ENCODE results near the gene CAMKK1.
"Not testable (repeated sequence)": the region's sequence is repeated elsewhere in the genome, so short reads cannot be mapped to it uniquely, and the experiment has no call there.

The CAMKK1 gene

GRCh38 chr17:3844556-3844955, 48.3 kb downstream of the CAMKK1 start:
- DNase-seq, result not testable (repeated sequence)

DNA sequence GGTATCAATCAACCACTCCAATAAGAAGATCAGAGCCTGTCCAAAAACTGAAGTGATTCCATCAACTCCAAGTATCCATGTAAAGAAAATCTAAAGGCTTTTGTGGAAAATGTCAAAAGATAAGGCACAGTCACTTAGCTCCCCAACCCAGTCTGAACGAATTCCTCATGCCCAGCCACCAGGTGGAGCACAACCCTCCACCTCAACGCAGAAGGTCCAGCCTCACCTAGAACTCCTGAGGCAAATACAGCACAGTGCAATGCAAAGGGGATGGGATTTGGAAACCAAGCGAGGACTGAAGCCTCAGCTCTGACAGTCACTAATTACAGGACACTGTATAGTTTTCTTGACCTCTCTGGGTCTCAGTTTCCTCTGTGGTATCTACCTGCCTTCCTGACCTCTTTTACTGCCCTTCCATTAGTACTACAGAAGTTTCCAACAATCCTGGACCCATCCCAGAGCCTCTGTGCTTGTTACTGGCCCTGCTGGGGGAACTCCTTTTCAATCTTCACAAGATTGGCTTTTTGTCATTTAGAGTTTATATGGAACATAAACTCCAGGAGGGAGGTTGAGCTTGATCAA, 48.8 kb downstream of the CAMKK1 start:
- peak; percentile 15 for DNase-seq

DNA sequence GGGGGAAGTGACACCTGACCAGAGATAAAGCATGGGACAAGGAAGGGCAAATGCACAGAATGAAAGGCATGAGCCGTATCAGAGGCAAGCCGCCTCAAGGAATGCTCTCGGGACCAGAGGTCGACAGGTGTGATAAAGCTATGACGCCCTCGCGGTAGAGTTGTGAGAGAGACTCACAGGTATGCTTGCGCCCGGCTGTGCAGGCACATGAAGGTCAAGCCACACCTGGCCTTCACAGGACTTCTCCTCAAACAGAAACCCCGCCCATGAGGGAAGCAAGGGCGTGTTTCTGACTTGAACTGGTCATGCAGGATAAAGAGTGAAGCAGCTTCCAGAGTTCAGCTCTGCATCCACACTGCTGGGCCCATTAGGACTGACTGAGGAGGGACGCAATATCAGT, 54.6 kb downstream of the CAMKK1 start:
- DNase-seq, result no peak

GRCh38 chr17:3836551-3836950, 56.3 kb downstream of the CAMKK1 start:
- no peak for DNase-seq

GRCh38 chr17:3835410-3836229, 57.2 kb downstream of the CAMKK1 start:
- no peak for DNase-seq

DNA sequence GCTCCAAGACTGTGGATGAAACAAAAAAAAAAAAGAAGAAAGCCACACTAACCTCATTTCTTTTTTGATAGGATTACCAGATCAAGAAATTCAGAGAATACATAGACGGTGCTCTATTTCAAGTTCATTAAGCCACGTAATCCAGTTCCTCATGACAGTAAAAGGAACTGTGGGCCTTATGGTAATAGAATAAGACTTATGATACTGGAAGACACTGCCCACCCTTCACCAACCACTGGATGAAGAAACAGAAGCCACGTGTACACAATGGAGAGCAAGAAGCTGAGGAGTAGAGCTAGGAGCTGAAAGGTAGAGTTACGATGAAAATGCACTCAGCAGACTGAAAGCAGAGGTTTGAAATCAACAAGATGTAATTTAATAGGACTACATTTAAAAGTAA, 58.0 kb downstream of the CAMKK1 start:
- no peak for DNase-seq

- DNase-seq, result no peak
These were observed 64.0 kb downstream of the CAMKK1 start for GRCh38 chr17:3828852-3829232.

DNA sequence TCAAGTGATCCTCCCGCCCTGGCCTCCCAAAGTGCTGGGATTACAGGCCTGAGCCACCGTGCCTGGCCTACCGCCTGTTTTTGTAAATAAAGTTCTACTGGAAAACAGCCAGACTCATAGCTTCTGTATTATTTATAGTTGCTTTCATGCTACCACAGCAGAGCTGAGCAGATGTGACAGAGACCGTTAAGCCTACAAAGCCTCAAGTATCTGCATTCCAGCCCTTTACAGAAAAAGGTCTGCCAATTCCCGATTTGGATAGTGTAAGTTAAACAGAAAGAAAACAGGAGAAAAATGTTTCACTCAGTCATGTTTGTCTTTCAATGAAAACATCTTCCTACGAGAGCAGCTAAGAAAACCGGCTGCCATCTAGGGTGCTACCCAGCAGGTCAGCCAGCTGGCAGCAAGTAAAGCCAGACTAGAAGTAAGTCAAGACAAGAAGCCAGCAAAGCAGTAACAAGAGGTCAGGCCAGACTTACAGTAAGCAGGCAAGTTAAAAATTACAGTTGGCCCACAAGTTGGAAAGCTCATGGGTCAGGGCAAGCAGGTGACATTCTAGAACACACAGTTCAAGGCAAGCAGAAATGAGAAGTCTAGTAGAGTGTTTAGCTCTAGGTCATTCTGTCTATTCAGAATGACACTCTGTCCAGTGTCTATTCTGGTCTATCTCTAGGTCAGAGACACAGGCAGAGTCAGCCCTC, 64.6 kb downstream of the CAMKK1 start:
- DNase-seq, result no peak

- DNase-seq, result no peak
These were observed 65.6 kb downstream of the CAMKK1 start for GRCh38 chr17:3827124-3827773.

GRCh38 chr17:3826191-3826590, 66.7 kb downstream of the CAMKK1 start:
- DNase-seq, result no peak

DNA sequence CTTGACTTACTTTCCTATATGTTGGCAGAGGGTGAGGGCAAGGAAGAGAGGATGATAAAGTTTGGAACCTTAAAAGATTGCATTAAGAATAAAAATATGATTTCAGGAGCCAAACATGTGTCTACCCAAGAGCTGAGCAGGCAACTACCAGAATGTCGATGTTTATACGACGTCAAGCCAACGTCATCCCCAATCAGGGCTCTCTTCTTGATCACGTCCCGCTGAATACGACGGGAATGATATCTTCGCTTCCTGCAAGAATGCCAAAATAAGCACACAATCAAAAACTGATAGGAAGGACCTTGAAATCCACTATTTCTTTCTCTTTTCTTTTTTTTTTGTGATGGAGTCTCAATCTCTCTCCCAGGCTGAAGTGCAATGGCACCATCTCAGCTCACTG, 71.8 kb downstream of the CAMKK1 start:
- DNase-seq, result no peak

GRCh38 chr17:3818786-3819185, 74.1 kb downstream of the CAMKK1 start:
- DNase-seq, result no peak

- DNase-seq, result no peak
These were observed 74.8 kb downstream of the CAMKK1 start for GRCh38 chr17:3817851-3818605.

GRCh38 chr17:3815925-3816324, 76.9 kb downstream of the CAMKK1 start:
- DNase-seq, result no peak

DNA sequence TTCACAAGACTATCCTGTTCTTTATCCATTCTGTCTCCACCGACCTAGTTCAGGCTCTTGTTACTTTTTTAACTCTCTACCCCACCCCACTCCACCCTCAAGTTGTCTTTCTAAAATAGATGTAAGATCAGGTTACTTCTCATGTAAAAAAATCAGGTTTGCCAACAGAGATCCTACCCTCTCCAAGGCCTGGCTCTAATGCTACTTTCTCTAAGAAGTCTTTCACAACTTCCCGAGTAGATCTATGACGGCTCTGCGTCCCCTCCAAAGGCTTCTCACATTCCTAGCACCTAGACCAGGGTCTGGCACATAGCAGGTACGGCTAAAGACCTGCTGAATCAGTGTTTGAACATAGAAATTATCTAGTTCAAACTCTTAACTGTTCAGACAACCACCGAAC, 77.7 kb downstream of the CAMKK1 start:
- DNase-seq, result no peak

- no peak for DNase-seq
These were observed 78.5 kb downstream of the CAMKK1 start for GRCh38 chr17:3814361-3814760.

DNA sequence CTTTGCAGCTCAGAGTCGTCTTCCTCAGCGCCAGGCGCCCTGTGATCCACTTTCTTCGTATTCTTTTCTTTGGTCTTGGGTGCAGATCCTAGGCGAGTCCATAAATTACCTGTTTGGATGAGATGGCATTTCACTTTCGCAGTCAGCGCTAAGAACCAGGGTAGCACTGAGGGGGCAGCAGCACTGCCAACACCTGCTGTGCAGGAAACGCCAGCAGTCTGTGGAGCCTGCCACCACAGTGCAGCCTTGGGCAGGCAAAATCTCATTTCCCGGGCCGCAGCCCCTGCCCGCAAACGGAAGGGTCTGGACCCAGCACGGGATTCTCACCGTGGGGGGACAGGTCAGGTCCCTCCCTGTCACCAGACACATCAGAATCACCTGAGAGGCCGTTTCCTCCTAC, 79.7 kb downstream of the CAMKK1 start:
- DNase-seq, result no peak

DNA sequence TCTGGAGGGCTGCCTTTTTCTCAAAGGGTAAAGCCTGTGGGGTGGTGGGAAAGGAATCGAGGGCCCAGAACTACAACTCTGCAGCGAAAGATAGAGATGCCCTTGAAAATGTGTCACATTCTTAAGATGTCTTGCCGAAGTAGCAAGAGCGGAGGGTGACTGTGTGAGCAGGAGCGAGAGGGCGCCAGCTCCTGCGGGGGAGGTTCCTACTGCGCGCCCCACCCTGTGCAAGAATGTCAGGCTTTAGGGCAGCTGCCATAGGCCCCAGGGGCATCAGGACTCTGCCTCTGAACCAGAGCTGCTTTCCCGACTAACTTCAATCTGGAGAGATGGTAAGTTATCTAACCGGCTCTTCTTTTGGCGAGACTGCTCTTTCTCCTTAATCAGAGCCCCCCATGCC, 80.1 kb downstream of the CAMKK1 start:
- no peak for DNase-seq

GRCh38 chr17:3812284-3812683, 80.6 kb downstream of the CAMKK1 start:
- no peak for DNase-seq
